HG03460 (cell line): ENCODE measurements around the gene NXN.
"Not testable (repeated sequence)": the region's sequence is repeated elsewhere in the genome, so short reads cannot be mapped to it uniquely, and the experiment has no call there.

Source experiments
- ATAC-seq: cut with Tn5 transposase; IDR thresholded peaks from one replicate; pipeline ENCODE4 v1.9.1; 2021; ENCODE audit not compliant: unreplicated experiment

The NXN gene

DNA sequence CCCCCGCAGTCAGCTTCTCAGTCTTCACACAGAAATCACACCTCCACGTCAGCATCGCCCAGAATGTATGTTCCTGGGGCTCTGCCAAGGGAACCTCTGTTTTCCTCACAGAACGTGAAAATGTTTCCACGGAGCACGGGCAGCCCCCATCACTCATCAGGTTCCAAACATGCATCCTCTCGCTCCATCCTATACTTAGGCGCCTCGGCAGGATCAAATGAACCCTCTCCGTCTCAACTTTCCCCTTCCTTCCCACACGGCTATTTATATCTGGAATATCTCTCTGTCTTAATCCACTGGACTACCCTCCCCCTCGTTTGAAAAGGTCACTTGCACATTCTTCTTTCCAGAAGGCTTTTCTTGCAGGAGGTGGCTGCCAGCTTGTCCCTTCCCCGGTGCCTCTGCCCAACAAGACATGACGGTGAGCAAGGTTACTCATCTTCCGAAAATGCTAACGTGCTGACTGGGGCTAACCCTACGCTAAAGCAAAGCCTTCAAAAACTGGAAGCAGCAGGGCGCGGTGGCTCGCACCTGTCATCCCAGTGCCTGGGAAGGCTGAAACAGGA, 21.6 kb downstream of the NXN start:
- no peak for ATAC-seq

- no peak for ATAC-seq
These were observed 22.7 kb downstream of the NXN start for GRCh38 chr17:956905-957304.

GRCh38 chr17:954431-955164, 25.0 kb downstream of the NXN start:
- no peak for ATAC-seq

DNA sequence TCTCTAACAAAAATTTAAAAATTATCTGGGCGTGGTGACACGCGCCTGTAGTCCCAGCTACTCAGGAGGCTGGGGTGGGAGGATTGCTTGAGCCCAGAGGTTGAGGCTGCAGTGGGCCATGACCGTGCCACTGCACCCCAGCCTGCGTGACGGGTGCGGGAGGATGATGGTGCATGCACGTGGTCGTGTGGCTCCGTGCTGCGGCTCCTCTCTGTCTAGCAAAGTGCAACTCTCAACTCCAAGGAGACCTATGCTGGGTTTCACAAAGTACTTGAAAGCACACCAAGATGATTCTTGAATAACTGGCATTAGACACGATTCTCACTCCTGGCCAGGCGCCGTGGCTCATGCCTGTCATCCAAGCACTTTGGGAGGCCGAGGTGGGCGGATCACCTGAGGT, 25.8 kb downstream of the NXN start:
- no peak for ATAC-seq

DNA sequence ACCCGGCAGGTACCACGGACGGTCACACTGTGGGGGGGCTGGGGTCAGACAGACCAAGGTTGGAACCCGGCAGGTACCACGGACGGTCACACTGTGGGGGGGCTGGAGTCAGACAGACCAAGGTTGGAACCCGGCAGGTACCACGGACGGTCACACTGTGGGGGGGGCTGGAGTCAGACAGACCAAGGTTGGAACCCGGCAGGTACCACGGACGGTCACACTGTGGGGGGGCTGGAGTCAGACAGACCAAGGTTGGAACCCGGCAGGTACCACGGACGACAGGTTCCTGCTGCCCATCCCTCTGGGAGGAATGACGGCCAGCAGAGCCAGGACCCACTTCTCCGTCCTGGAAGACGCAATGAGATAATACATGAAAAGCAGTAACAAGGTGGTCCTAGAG, 27.0 kb downstream of the NXN start:
- not testable (repeated sequence) for ATAC-seq

DNA sequence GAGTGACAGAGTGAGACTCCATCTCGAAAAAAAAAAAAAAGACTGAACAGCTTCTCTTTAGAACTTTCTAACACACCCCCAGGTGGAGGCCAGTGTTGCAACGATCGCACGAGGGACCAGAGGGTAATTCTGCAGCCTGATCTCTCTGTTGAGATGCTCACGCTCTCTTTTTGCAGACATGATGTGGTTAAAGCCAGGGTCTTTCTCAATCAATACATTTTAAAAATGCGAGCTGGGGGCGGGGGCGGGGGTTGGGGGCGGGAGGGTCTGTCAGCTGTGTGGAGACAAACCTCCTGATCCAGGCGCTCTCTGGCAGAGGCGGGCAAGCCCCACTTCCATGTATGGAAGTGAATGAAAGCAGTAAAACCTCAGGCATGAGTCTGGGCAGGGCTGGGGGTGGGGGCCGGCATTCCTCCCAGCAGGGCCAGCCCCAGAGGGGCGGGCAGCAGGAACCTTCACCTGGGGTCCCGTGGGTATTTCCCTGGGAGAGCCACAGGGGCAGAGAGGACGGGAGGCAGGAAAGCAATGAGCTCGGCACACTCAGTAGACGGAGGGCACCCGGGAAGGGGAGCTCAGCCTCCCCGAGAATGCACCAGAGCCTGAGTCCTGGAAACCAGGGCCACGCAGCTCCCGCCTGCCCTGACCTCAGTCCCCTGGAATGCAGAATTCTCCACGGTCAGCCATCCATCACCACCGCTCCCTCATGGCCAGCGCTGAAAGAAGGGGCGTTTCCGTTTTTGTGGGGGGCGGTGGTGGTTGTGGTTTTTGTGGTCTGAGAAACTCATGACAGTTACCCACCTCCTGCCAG, 28.0 kb downstream of the NXN start:
- ATAC-seq, result no peak

GRCh38 chr17:949623-950303, 29.8 kb downstream of the NXN start:
- ATAC-seq, result no peak

DNA sequence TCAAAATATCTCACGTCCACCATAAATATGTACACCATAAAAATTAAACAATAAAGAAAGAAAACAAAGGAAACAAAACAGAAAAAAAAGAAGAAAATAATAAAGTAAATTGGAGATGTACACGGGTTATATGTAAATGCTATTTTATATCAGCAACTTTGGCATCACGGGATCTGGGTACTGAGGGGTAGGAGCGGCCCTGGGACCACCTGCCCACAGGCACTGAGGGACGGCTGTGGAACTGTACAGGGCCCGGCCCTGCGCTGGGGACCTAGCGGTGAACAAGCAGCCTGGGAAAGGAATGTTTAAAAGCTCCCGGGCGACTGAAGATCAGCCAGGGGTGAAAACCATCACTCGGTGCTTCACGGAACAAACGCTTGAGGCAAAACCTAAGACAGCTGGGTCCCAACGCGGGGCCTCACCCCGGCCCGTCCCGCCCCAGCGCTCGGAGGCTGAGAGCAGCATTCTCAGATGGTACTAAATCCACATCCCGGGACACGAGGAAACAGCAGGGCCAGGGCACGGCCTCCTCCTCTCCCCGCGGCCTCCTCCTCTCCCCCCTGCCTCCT, 31.2 kb downstream of the NXN start:
- no peak for ATAC-seq

DNA sequence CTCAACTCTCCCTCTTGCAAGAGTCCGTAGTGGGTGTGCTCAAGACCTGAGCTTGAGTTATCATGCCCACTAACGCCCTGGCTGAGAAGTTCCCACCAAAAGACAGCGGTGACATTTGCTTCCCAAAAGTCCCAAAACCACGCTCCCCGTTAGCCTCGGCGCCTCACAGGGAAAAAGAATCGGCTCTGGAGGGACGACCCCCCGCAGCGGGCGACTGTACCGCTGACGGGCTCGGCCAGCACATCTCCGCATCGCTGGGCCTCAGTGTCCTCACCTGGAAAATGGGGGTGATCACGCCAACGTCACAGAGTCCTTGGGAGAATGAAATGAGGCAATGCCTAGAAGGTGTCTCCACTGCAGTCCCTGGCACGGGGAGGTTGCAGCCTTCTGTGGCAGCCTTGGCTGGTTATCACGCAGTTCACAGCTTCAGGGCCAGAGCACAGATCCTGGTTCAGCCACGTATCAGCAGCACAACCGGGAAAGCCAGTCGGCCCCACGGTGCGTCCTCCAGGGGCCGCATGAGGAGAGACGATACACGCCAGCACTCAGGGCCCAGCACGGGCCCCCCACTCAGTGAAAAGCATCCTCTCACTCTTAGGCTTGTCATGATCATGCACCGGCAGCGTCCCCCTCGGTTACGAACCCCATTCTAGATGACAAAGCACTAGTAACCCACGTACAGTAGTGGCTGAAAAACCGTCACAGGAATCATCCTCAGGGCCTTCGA, 32.9 kb downstream of the NXN start:
- no peak for ATAC-seq

DNA sequence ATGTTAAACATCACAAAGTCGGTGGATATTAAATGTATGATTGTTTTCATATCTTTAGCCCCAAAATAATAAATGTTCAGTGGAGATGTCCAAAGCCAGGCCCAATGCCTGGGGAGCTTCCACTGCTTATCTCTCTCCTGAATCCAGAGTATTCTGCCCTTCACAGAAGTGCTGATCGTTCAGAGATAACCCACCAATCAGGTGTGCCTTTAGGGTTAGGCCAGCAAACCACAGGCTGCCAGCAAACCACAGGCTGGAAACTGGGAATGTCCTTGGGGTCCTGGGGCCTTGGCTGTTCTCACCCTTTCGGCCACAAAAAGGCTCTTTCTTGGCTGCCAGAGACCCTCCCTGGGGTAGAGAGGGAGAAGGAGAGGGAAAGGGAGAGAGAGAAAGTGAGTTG, 33.9 kb downstream of the NXN start:
- ATAC-seq, result no peak

DNA sequence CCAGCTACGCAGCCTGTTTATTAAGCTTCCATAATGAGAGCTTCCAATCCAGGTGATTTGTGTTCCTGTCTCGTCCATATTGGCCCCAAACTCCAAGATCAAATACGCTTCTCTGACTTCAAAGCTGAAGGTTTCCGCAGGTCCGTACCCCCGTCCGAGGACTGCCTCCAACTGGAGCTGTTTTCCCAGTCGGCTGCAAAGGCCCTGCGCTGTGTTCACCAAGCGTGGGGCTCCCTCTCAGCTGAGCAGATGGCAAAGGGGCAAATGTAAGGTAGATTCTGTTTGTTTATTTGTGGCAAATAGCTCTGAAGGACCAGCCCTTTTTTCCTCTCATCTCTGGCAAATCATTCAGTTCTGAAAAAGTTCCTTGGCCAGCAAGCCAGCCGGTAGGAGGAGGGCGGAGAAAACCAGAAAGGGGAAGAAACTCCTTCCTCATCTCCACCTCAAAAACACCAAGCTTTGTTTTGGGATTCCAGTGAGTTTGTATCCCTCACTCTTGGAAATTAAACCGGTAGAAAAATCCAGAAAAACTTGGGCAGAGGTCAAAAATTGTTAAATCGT, 35.2 kb downstream of the NXN start:
- no peak for ATAC-seq

GRCh38 chr17:935485-935884, 44.1 kb downstream of the NXN start:
- ATAC-seq, result no peak

- no peak for ATAC-seq
These were observed 46.1 kb downstream of the NXN start for GRCh38 chr17:933312-934073.

DNA sequence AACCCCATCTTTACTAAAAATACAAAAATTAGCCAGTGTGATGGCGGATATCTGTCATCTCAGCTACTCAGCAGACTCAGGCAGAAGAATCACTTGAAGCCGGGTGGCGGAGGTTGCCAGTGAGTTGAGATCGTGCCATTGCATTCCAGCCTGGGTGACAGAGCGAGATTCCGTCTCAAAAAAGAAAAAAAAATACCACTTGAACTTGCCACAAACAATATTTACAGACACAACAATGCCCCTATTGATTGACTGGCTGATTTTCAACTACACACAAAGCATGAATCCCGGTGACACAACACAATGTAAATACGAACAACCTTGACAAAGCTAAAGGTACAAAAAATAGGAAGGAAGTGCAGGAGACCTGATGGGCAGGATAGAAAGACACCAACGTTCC, 49.3 kb downstream of the NXN start:
- ATAC-seq, result no peak

GRCh38 chr17:929586-929985, 50.0 kb downstream of the NXN start:
- ATAC-seq, result no peak

DNA sequence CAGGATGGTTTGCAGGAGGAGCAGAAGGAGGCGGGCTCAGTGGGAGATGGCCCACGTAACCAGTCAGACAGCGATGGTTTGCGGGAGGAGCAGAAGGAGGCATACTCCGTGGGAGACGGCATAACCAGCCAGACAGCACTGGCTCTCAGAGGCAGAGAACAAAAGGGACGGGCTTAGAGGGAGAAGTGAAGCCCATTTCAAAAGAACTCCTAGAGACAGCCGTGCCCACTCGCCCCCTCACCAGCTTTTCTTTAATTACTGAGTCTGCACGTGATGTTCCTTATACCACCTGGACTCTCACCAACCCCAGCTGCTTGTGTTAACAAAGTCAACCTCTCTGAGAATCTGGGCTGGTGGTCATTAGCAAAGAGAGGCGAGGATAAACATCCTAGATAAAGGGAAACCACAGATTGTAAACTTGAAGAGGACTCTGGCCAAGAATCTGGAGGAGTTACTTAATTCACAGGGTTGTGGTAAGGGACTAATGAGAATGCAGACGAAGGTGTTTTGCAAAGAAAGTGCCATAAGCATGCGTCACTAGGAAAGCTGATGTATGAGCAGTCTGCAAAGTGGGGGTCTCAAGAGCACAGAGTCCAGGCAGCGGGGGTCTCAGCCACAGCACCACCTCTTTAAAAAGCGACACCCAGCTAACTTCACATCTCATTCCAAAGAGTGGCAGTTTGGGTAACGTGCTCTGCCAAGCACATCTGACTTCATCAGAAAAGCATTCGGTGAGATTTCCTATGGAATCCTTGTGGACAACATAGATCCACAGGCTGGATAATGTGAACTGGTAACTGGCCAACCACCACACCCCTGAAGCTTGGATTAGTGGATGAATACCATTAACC, 51.7 kb downstream of the NXN start:
- ATAC-seq, result no peak

DNA sequence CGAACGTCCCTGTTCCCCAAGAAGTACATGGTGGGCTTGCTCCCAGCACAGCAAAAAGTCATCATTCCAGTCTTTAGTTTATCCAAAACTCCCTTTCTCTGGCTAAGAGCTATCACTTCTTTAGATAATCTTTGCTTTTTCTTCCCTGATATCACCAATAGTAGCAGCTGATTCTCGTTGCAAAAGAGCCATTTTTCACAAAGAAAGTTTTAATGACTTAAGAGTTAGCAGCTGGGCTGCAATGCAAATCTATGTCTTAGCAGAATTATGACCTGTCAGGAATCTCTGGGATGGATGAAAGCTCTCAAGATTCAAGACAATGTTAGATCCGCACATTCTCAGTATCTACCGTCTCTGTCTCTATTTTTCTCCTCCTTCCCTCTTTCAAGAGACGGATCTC, 53.8 kb downstream of the NXN start:
- ATAC-seq, result no peak

DNA sequence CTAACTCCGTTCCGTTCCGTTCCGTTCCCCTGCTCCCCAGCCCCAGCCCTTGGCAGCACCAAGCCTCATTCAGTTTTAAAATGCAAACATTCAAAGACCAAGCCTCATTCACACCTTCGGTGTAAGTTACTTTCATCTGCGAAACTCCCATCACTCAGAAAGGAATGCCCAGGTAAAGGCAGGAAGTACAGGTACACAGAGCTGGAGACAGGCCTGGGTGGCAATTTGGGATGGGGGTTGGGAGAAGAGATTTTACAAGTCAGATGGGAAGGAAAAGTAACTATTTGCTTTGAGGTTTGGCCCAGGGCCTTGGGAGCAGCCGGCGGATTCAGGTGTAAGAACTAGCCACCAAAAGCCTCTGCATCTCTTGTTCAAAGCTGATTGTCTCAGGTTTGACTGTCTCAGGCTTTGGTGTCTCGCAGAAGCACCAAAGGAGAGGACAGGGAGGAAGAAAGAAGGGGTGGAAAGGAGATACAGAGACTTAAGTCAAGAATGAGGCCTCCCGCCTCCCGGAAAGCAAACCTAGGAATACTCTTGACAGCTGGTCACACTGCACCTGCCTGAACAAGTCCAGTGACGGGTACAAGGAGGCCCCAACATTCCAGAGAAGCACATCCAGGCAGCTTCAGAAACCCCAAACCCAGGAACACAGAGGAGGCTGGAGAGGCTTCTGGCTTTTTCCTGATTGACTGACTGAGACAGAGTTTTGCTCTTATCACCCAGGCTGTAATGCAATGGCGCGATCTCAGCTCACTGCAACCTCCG, 54.7 kb downstream of the NXN start:
- ATAC-seq, result no peak
